Trophoblast cell (in vitro differentiated cells and primary cell): ENCODE results near the gene DDX27.
A peak's percentile ranks its signal among the peaks of the same experiment; 100 is the strongest.

Source experiments
- DNase-seq, 2 donors: peaks; one replicate each; pipeline ENCODE4 v3.0.0-alpha.2; 2016
- H2AFZ ChIP-seq: 2 replicates; pipeline ENCODE4 v1.6.1; 2013; ENCODE audit warnings: low read length, moderate library complexity, mild to moderate bottlenecking; ENCODE audit not compliant: insufficient read depth, poor library complexity
- H2AK5ac ChIP-seq: 2 replicates; pipeline ENCODE4 v1.6.1; 2013; ENCODE audit warnings: mild to moderate bottlenecking, low read length
- H2BK120ac ChIP-seq: 2 replicates; pipeline ENCODE4 v1.6.1; 2013; ENCODE audit warnings: low read length, mild to moderate bottlenecking, moderate library complexity; ENCODE audit not compliant: insufficient read depth, poor library complexity
- H2BK12ac ChIP-seq: 2 replicates; pipeline ENCODE4 v1.6.1; 2013; ENCODE audit warnings: mild to moderate bottlenecking, low read length, moderate library complexity
- H2BK5ac ChIP-seq: 2 replicates; pipeline ENCODE4 v1.6.1; 2013; ENCODE audit warnings: low read length, low read depth, moderate library complexity, mild to moderate bottlenecking; ENCODE audit not compliant: poor library complexity
- H3K14ac ChIP-seq: 2 replicates; pipeline ENCODE4 v1.6.1; 2013; ENCODE audit warnings: mild to moderate bottlenecking, low read length
- H3K18ac ChIP-seq: 2 replicates; pipeline ENCODE4 v1.6.1; 2013; ENCODE audit warnings: mild to moderate bottlenecking, low read length
- H3K23ac ChIP-seq: 2 replicates; pipeline ENCODE4 v1.6.1; 2013; ENCODE audit warnings: low read length
- H3K27ac ChIP-seq: 2 replicates; pipeline ENCODE4 v1.5.1; 2013; ENCODE audit warnings: low read depth, mild to moderate bottlenecking, inconsistent platforms, low read length, moderate library complexity
- H3K27me3 ChIP-seq: 2 replicates; pipeline ENCODE4 v1.6.1; 2013; ENCODE audit warnings: inconsistent platforms, mild to moderate bottlenecking, low read length, moderate library complexity; ENCODE audit not compliant: insufficient read depth
- H3K36me3 ChIP-seq, 2 experiments: 1 replicate in 1 of 2; 2 replicates in 1 of 2; pipeline ENCODE4 v1.6.1; 2013; ENCODE audit warnings: low read length in 2 of 2, mild to moderate bottlenecking in 2 of 2, moderate library complexity in 1 of 2; ENCODE audit not compliant: insufficient read depth in 2 of 2, control insufficient read depth in 1 of 2
- H3K4ac ChIP-seq: 2 replicates; pipeline ENCODE4 v1.6.1; 2013; ENCODE audit warnings: low read depth, mild to moderate bottlenecking, low read length, moderate library complexity
- H3K4me1 ChIP-seq, 2 experiments: 1 replicate in 1 of 2; 2 replicates in 1 of 2; pipeline ENCODE4 v1.6.1; 2013; ENCODE audit warnings: low read length in 2 of 2, mild to moderate bottlenecking in 2 of 2, moderate library complexity in 1 of 2; ENCODE audit not compliant: insufficient read depth in 2 of 2, control insufficient read depth in 1 of 2
- H3K4me2 ChIP-seq: 2 replicates; pipeline ENCODE4 v1.6.1; 2013; ENCODE audit warnings: inconsistent platforms, mild to moderate bottlenecking, low read length, moderate library complexity
- H3K4me3 ChIP-seq: 2 replicates; pipeline ENCODE4 v1.5.1; 2013; ENCODE audit warnings: mild to moderate bottlenecking, low read depth, low read length, inconsistent platforms
- H3K79me1 ChIP-seq: one replicate; pipeline ENCODE4 v1.6.1; 2013; ENCODE audit warnings: low read length
- H3K79me2 ChIP-seq: 2 replicates; pipeline ENCODE4 v1.6.1; 2013; ENCODE audit warnings: low read length, mild to moderate bottlenecking; ENCODE audit not compliant: control insufficient read depth, insufficient read depth, poor library complexity
- H3K9ac ChIP-seq: 2 replicates; pipeline ENCODE4 v1.6.1; 2013; ENCODE audit warnings: mild to moderate bottlenecking, low read length
- H3K9me3 ChIP-seq: 2 replicates; pipeline ENCODE4 v1.6.1; 2013; ENCODE audit warnings: low read depth, mild to moderate bottlenecking, control low read depth, inconsistent platforms, low read length; ENCODE audit not compliant: insufficient read depth
- H4K12ac ChIP-seq: 2 replicates; pipeline ENCODE4 v1.6.1; 2013; ENCODE audit warnings: low read depth, mild to moderate bottlenecking, low read length, moderate library complexity
- H4K8ac ChIP-seq: 2 replicates; pipeline ENCODE4 v1.6.1; 2013; ENCODE audit warnings: low read depth, mild to moderate bottlenecking, low read length, moderate library complexity
- H4K91ac ChIP-seq: one replicate; pipeline ENCODE4 v1.6.1; 2013; ENCODE audit warnings: low read depth, mild to moderate bottlenecking, low read length, moderate library complexity
- WGBS: extraction: QIAGEN DNeasy Blood & Tissue Kit; methylation state at CpG from one replicate; pipeline ENCODE4 v1.1.7; 2013; ENCODE audit warnings: missing lambda C conversion rate; ENCODE audit not compliant: insufficient read length, insufficient coverage; ENCODE audit errors: extremely low coverage; 5-methylcytosine and 5-hydroxymethylcytosine counted together

DDX27 gene

DNA sequence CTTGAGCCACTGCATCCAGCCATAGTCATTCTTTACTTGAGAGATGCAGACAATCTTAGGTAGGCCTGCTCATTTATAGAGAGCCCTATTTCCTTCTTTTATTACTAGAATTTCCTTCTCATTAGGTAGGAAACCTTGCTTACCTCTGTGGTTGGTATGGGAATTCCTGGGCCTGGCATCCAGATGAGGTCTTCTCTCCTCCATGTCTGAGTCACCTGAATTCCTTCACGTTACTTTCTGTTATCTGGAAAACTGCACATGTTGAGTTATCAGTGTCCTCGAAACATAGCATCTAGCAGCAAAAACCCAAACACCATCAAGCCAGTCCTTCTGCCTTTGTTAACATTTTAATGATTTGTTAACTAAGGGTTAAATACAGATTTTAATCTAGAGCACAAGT is 56.4 kb downstream of the DDX27 start:
- no peak overlapping the region for H3K27ac ChIP-seq
- H3K18ac ChIP-seq: no peak overlapping the region
- H2BK12ac ChIP-seq: no peak overlapping the region
- H2BK5ac ChIP-seq: no peak overlapping the region
- H3K36me3 ChIP-seq: peaks cover 19 to 23% of the 10 kb centered on the region in 2 experiments
- no peak overlapping the region for H3K4me2 ChIP-seq
- peaks cover 0 to 5% of the 10 kb centered on the region in 2 experiments for H3K4me1 ChIP-seq
- no peak overlapping the region for H3K4me3 ChIP-seq
- H4K12ac ChIP-seq: no peak overlapping the region
- H2AFZ ChIP-seq: no peak overlapping the region
- no peak overlapping the region for H3K9ac ChIP-seq
- H2AK5ac ChIP-seq: no peak overlapping the region
- peaks cover 2% of the 10 kb centered on the region for H3K9me3 ChIP-seq
- H3K23ac ChIP-seq: no peak overlapping the region
- no peak overlapping the region for H3K14ac ChIP-seq
- DNase-seq: peak in 1 of 2 donors; percentile 37
- peaks cover 26% of the 10 kb centered on the region for H3K79me2 ChIP-seq
- WGBS: no CpG with 5 or more reads among the region's 2 CpGs
- no peak overlapping the region for H2BK120ac ChIP-seq
- H4K91ac ChIP-seq: no peak overlapping the region
- H3K4ac ChIP-seq: no peak overlapping the region
- no peaks in the 10 kb centered on the region for H3K27me3 ChIP-seq
- H3K79me1 ChIP-seq: peaks cover 15% of the 10 kb centered on the region
- H4K8ac ChIP-seq: no peak overlapping the region

DNA sequence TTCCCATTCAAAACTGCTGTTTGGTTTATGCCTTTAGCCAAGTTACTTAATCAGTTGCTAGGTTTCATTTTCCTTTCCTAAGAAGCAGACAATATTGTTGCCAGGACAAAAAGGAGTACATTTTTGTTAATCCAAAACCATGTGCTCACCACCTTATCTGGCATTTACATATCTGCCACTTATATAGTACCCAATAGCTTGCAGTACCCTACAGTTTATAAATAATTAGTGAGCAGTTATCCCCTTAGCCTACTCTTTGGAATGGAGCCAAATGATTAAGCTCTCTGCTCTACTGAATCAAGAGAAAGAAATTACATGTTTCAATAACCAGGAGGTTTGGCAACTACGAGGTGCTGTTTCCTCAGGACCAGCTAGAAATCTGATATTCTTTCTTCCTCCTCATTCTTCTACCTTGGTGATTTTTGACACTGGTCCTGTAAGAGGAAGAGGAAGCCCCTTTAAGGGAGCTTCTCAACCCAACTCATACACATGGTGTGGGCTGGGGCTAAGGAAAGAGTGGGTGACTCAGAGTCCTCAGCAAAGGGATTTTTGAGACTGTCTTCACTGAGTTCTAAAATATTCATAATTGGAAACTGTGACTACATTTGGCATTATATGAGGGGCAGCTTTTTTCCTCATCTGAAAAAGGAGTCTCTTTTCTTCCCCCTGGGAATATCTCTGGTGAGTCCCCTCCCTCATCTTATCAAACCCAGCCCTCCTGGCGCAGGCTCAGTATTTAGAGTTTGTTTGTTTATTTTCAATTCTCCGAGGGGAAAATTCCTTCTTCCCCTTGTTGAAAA is 57.1 kb downstream of the DDX27 start:
- no CpG with 5 or more reads among the region's 3 CpGs for WGBS
- Histone ChIP-seq H3K9me3 (peaks cover 4% of the 10 kb centered on the region), H3K23ac (no peak overlapping the region), H3K27ac (no peak overlapping the region), H3K36me3 (peaks cover 16 to 23% of the 10 kb centered on the region in 2 experiments), H4K12ac (no peak overlapping the region), H3K4me2 (no peak overlapping the region), H3K27me3 (no peaks in the 10 kb centered on the region), H3K14ac (no peak overlapping the region), H2BK5ac (no peak overlapping the region), H3K18ac (no peak overlapping the region), H4K8ac (no peak overlapping the region), H2AK5ac (no peak overlapping the region), H3K4me1 (peaks cover 0 to 7% of the 10 kb centered on the region in 2 experiments), H3K9ac (no peak overlapping the region), H3K79me2 (peaks cover 26% of the 10 kb centered on the region), H4K91ac (no peak overlapping the region), H2BK120ac (no peak overlapping the region), H3K4ac (no peak overlapping the region), H3K79me1 (peaks cover 15% of the 10 kb centered on the region), H2AFZ (no peak overlapping the region), H3K4me3 (no peak overlapping the region), H2BK12ac (no peak overlapping the region)
- DNase-seq: peak; percentile 21 to 43

DNA sequence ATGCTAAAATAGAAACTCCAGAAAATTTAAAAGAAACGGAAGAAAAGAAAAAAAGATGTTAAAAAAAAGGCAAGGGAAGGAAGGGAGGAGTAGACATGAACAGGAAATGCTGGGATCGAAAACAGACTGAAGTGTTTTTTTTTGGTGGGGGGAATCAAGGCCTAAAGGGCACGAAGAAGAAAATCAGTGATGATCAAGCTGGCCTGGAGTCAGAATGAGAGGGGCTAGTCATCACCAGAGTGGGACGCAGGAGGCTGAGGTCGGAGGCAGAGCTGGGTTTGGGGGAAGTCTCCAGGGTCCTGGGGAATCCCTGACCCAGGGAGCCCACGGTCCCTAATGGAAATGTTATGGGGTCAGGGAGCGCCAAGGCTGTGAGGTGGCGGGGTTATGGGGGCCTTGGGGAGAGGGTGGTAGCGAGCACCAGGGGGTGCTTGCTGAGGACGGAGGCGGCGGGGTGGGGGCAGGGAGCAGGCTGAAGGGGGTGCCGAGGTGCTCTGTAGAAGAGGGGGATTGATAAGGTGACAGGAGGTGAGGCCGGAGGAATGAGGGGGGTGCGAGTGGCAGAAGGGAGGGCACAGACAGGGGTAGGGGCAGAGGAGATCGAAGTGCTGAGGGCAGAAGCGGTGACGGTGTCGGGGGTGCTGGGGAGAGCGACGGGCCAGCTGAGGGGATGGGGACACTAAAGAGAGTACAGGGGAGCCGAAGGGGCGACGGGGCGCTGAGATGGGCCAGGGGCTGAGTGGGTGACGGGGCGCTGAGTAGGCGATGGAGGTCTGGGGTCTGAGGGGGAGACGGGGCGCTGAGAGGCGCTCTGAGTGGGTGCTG is 58.0 kb downstream of the DDX27 start:
- H3K4ac ChIP-seq: peak overlapping the region; percentile 91
- H3K27ac ChIP-seq: peak overlapping the region; percentile 57
- H3K9ac ChIP-seq: peak overlapping the region; percentile 13
- H3K79me2 ChIP-seq: peaks cover 26% of the 10 kb centered on the region
- peak overlapping the region; percentile 25 for H2AK5ac ChIP-seq
- H2BK5ac ChIP-seq: peak overlapping the region; percentile 92
- H3K18ac ChIP-seq: peak overlapping the region; percentile 77
- peaks cover 17 to 28% of the 10 kb centered on the region in 2 experiments for H3K36me3 ChIP-seq
- H2AFZ ChIP-seq: peak overlapping the region; percentile 13
- whole genome bisulfite sequencing: no CpG with 5 or more reads among the region's 31 CpGs
- H3K4me1 ChIP-seq: peaks cover 1 to 7% of the 10 kb centered on the region in 2 experiments
- peak in 1 of 2 donors; percentile 16 for DNase-seq
- H2BK12ac ChIP-seq: no peak overlapping the region
- H4K8ac ChIP-seq: peak overlapping the region; percentile 15
- H3K9me3 ChIP-seq: peaks cover 6% of the 10 kb centered on the region
- H3K27me3 ChIP-seq: no peaks in the 10 kb centered on the region
- peak overlapping the region; percentile 75 for H3K14ac ChIP-seq
- H2BK120ac ChIP-seq: peak overlapping the region; percentile 12
- H3K79me1 ChIP-seq: peaks cover 15% of the 10 kb centered on the region
- H3K4me3 ChIP-seq: peak overlapping the region; percentile 80
- no peak overlapping the region for H4K12ac ChIP-seq
- no peak overlapping the region for H3K23ac ChIP-seq
- peak overlapping the region; percentile 72 for H3K4me2 ChIP-seq
- H4K91ac ChIP-seq: peak overlapping the region; percentile 90

DNA sequence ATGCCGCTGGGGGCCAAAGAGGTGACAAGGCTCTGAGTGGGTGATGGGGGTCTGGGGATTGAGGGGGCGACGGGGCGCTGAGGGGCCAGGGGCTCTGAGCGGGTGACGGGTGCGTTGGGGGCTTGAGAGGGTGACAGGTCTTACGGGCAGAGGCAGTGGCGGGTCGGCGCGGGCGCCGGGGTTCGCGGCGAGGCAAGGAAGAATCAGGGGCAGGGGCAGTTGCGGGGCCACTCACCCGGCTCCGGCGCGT is 58.5 kb downstream of the DDX27 start:
- peaks cover 8% of the 10 kb centered on the region for H3K9me3 ChIP-seq
- H3K14ac ChIP-seq: peak overlapping the region; percentile 31
- no CpG with 5 or more reads among the region's 22 CpGs for WGBS
- H3K27ac ChIP-seq: peak overlapping the region; percentile 57
- peak overlapping the region; percentile 90 for H4K91ac ChIP-seq
- H3K27me3 ChIP-seq: no peaks in the 10 kb centered on the region
- H3K18ac ChIP-seq: peak overlapping the region; percentile 18
- H3K4me1 ChIP-seq: peaks cover 2 to 10% of the 10 kb centered on the region in 2 experiments
- peak overlapping the region; percentile 48 for H4K12ac ChIP-seq
- no peak overlapping the region for H2AFZ ChIP-seq
- DNase-seq: no peak
- H2AK5ac ChIP-seq: no peak overlapping the region
- no peak overlapping the region for H3K23ac ChIP-seq
- peak overlapping the region; percentile 92 for H2BK5ac ChIP-seq
- peak overlapping the region; percentile 91 for H3K4ac ChIP-seq
- H3K79me1 ChIP-seq: peaks cover 15% of the 10 kb centered on the region
- H3K4me3 ChIP-seq: peak overlapping the region; percentile 80
- H2BK12ac ChIP-seq: no peak overlapping the region
- H3K79me2 ChIP-seq: peaks cover 30% of the 10 kb centered on the region
- H4K8ac ChIP-seq: peak overlapping the region; percentile 15
- peaks cover 21 to 33% of the 10 kb centered on the region in 2 experiments for H3K36me3 ChIP-seq
- H2BK120ac ChIP-seq: peak overlapping the region; percentile 12
- peak overlapping the region; percentile 72 for H3K4me2 ChIP-seq
- peak overlapping the region; percentile 10 for H3K9ac ChIP-seq
